Cardiac muscle cell (in vitro differentiated cells and primary cell): ENCODE measurements around the gene MEGF11. TPM values are rescaled to one million over a fixed set of nuclear protein-coding genes. Genes with fewer than 3 reads are reported as not detected.

Experiments
- DNase-seq, 2 donors: peaks; one replicate each; pipeline versions ENCODE4 v3.0.0 to v3.0.0-alpha.2; 2010 to 2017; ENCODE audit warnings: low read depth in 1 of 2, low spot score in 1 of 2
- H3K27ac ChIP-seq: fragments of 200-600 bp; sonication (generic); 2 replicates; pipeline ENCODE4 v1.5.1; 2016
- H3K27me3 ChIP-seq: fragments of 200-600 bp; sonication (generic); 2 replicates; pipeline ENCODE4 v1.6.0; 2016; ENCODE audit warnings: control low read depth
- H3K36me3 ChIP-seq: fragments of 200-600 bp; sonication (generic); 2 replicates; pipeline ENCODE4 v1.5.1; 2016; ENCODE audit warnings: control low read depth
- H3K4me1 ChIP-seq: fragments of 200-600 bp; sonication (generic); 2 replicates; pipeline ENCODE4 v1.8.1; 2017; ENCODE audit warnings: low read depth, mild to moderate bottlenecking, mixed run types
- H3K4me3 ChIP-seq: fragments of 200-600 bp; sonication (generic); 2 replicates; pipeline ENCODE4 v1.5.1; 2016; ENCODE audit warnings: mild to moderate bottlenecking
- H3K9me3 ChIP-seq: fragments of 200-600 bp; sonication (generic); 2 replicates; pipeline ENCODE4 v1.5.1; 2017; ENCODE audit warnings: low read depth, mild to moderate bottlenecking, control low read depth
- CTCF ChIP-seq: IDR thresholded peaks from 2 replicates; pipeline ENCODE4 v1.5.1; 2012; ENCODE audit warnings: low read depth, mild to moderate bottlenecking, low read length
- polyA plus RNA-seq: library from polyadenylated mRNA; unstranded; fragments of >200 nt; fragmentation: Nextera tagmentation; extraction: Ambion mirVana; gene quantifications from 2 replicates; pipeline ENCODE4 v1.2.1, GENCODE V29; 2016
- total RNA-seq: library from RNA; depleted of rRNA; stranded (reverse); fragments of >200 nt; gene quantifications from 2 replicates; pipeline ENCODE4 v1.2.3, GENCODE V29; 2016

Gene MEGF11
- total and polyA plus RNA-seq, 2 experiments from 2014 or later, result 0.30 TPM; not detected in 1

GRCh38 chr15:66123799-66124198, 129.8 kb downstream of the MEGF11 start:
- Histone ChIP-seq H3K36me3 (no peaks in the 10 kb centered on the region), H3K27me3 (no peaks in the 10 kb centered on the region), H3K9me3 (no peaks in the 10 kb centered on the region), H3K4me3 (no peak overlapping the region), H3K27ac (no peak overlapping the region), H3K4me1 (no peaks in the 10 kb centered on the region)
- DNase-seq, result no peak
- TF ChIP-seq CTCF, result no peak

GRCh38 chr15:66120422-66120821, 133.1 kb downstream of the MEGF11 start:
- Histone ChIP-seq H3K9me3 (no peaks in the 10 kb centered on the region), H3K4me1 (no peaks in the 10 kb centered on the region), H3K36me3 (no peaks in the 10 kb centered on the region), H3K27me3 (no peaks in the 10 kb centered on the region), H3K4me3 (no peak overlapping the region), H3K27ac (no peak overlapping the region)
- TF ChIP-seq CTCF, result no peak
- no peak for DNase-seq

- H3K36me3 ChIP-seq, result no peaks in the 10 kb centered on the region
- no peaks in the 10 kb centered on the region for H3K9me3 ChIP-seq
- no peak for TF ChIP-seq CTCF
- no peaks in the 10 kb centered on the region for H3K4me1 ChIP-seq
- H3K4me3 ChIP-seq, result no peak overlapping the region
- no peaks in the 10 kb centered on the region for H3K27me3 ChIP-seq
- no peak for DNase-seq
- no peak overlapping the region for H3K27ac ChIP-seq
These were observed 135.7 kb downstream of the MEGF11 start for GRCh38 chr15:66117841-66118240.

GRCh38 chr15:66115568-66116206, 137.9 kb downstream of the MEGF11 start:
- TF ChIP-seq CTCF, result no peak
- Histone ChIP-seq H3K27ac (no peak overlapping the region), H3K27me3 (no peaks in the 10 kb centered on the region), H3K4me3 (no peak overlapping the region), H3K36me3 (no peaks in the 10 kb centered on the region), H3K9me3 (no peaks in the 10 kb centered on the region), H3K4me1 (no peaks in the 10 kb centered on the region)
- no peak for DNase-seq

- no peak overlapping the region for H3K27ac ChIP-seq
- no peaks in the 10 kb centered on the region for H3K4me1 ChIP-seq
- no peaks in the 10 kb centered on the region for H3K9me3 ChIP-seq
- no peak for DNase-seq
- TF ChIP-seq CTCF, result no peak
- H3K4me3 ChIP-seq, result no peak overlapping the region
- H3K36me3 ChIP-seq, result no peaks in the 10 kb centered on the region
- no peaks in the 10 kb centered on the region for H3K27me3 ChIP-seq
These were observed 138.6 kb downstream of the MEGF11 start for GRCh38 chr15:66114863-66115425.
